Right atrium auricular region (tissue), 2 donors: ENCODE results near the gene PHACTR4. TPM values are rescaled to one million over a fixed set of nuclear protein-coding genes. Genes with fewer than 3 reads are reported as not detected.
"Not testable (repeated sequence)": the region's sequence is repeated elsewhere in the genome, so short reads cannot be mapped to it uniquely, and the experiment has no call there.

Experiments
- DNase-seq: peaks from one replicate; pipeline ENCODE4 v3.0.0-alpha.2; 2019; ENCODE audit warnings: low spot score
- H3K27ac ChIP-seq, 2 donors: fragments of 200-600 bp; sonication (generic); 1 replicate in 1 of 2; 2 replicates in 1 of 2; pipeline ENCODE4 v1.5.1; 2016 to 2019
- H3K27me3 ChIP-seq, 2 donors: fragments of 200-600 bp; sonication (generic); one replicate each; pipeline versions ENCODE4 v1.5.1 to v1.6.0; 2017 to 2019
- H3K36me3 ChIP-seq: fragments of 200-600 bp; sonication (generic); one replicate; pipeline ENCODE4 v1.5.1; 2016
- H3K4me1 ChIP-seq, 2 donors: fragments of 200-600 bp; sonication (generic); one replicate each; pipeline versions ENCODE4 v1.5.1 to v1.6.0; 2017 to 2019
- H3K4me3 ChIP-seq, 2 donors: fragments of 200-600 bp; sonication (generic); 1 replicate in 1 of 2; 2 replicates in 1 of 2; pipeline ENCODE4 v1.5.1; 2017 to 2019; ENCODE audit warnings: mild to moderate bottlenecking in 1 of 2, moderate library complexity in 1 of 2
- H3K9me3 ChIP-seq, 2 donors: fragments of 200-600 bp; sonication (generic); one replicate each; pipeline ENCODE4 v1.5.1; 2019
- total RNA-seq, 2 donors: library from RNA; depleted of rRNA; stranded (reverse); fragments of >200 nt; gene quantifications; one replicate each; pipeline ENCODE4 v1.1.0, GENCODE V29; 2016
- TF ChIP-seq, protein P1 (sequence below), 2 donors: fragments of 200-600 bp; sonication (generic); IDR thresholded peaks; one replicate each; pipeline ENCODE4 v1.5.1; 2019; ENCODE audit warnings: antibody characterized with exemption in 2 of 2

The PHACTR4 gene
- total RNA-seq, 2 donors from 2014 or later = 15.8 to 22.4 TPM

DNA sequence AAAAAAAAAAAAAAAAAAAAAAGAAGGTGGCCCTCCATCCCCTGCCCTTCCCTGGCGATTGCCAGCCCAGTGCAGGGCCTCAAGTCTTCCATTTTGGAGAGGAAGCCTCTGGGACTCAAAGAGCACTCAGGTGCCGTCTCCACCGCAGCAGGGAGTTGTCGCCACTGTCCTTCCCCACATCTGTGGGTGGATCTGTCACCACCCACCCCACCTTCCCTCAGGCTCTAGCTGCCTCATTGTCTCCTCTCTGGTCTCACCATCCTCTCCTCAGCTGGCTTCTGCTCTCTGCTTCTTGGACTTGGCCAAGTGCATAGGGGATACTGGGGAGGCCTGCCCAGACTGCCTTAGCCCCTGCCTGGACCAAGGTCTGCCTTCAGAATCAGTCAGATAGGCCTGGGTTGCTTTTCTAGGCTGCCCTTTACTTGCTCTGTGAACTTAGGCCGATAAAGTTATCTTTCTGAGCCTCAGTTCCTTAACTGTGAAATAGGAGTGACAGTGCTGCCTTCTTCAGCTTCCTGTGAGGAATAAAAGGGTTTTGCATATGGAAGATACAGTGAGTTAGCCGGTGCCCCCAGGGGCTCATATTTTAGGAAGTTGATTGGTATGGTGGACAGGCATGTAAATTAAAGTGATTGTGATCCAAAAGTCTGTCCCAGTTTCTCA, 152.1 kb downstream of the PHACTR4 start:
- Histone ChIP-seq H3K36me3 (no peaks in the 10 kb centered on the region), H3K9me3 (no peaks in the 10 kb centered on the region), H3K4me1 (peaks cover 0 to 17% of the 10 kb centered on the region in 2 donors), H3K4me3 (no peak overlapping the region), H3K27me3 (no peaks in the 10 kb centered on the region), H3K27ac (no peak overlapping the region)
- TF ChIP-seq, protein P1, sequence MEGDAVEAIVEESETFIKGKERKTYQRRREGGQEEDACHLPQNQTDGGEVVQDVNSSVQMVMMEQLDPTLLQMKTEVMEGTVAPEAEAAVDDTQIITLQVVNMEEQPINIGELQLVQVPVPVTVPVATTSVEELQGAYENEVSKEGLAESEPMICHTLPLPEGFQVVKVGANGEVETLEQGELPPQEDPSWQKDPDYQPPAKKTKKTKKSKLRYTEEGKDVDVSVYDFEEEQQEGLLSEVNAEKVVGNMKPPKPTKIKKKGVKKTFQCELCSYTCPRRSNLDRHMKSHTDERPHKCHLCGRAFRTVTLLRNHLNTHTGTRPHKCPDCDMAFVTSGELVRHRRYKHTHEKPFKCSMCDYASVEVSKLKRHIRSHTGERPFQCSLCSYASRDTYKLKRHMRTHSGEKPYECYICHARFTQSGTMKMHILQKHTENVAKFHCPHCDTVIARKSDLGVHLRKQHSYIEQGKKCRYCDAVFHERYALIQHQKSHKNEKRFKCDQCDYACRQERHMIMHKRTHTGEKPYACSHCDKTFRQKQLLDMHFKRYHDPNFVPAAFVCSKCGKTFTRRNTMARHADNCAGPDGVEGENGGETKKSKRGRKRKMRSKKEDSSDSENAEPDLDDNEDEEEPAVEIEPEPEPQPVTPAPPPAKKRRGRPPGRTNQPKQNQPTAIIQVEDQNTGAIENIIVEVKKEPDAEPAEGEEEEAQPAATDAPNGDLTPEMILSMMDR (IDR thresholded peaks at IDR 0.05) = no peak
- no peak for DNase-seq

DNA sequence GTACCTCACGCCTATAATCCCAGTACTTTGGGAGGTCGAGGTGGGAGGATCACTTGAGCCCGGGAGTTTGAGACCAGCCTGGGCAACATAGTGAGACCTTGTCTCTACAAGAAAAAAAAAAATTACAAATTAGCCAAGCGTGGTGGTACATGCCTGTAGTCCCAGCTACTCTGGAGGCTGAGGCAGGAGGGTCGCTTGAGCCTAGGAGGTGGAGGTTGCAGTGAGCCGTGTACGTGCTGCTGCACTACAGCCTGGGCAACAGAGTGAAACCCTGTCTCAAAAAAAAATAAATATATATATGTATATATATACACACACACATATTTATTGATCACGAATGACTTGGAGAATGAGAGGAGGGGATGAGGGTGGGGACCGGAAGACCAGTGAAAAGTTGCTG, 153.0 kb downstream of the PHACTR4 start:
- not testable (repeated sequence) for H3K4me3 ChIP-seq, H3K27me3 ChIP-seq, H3K27ac ChIP-seq, H3K36me3 ChIP-seq, H3K9me3 ChIP-seq, DNase-seq
- peaks cover 0 to 15% of the 10 kb centered on the region in 2 donors for H3K4me1 ChIP-seq

DNA sequence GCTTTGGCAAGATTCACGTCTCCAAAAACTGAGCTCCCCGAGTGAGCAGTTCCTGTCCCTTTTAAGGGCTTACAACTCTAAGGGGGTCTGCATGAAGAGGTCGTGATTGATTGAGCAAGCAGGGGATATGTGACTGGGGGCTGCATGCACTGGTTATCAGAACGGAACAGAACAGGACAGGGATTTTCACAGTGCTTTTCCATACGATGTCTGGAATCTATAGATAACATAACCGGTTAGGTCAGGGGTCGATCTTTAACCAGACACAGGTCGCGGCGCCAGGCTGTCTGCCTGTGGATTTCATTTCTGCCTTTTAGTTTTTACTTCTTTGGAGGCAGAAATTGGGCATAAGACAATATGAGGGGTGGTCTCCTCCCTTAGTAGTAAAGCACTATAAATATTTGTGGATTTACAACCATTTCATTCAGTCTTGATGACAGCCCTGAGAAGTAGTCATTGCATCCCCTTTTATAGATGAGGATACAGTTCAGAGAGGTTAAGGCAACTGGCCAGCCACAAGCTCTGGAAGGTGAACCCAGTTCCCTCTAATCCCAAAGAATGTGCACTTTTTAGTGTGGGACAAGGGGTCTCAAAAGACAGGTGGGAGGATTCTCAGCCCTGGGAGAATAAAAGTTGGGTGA, 155.6 kb downstream of the PHACTR4 start:
- DNase-seq, H3K36me3 ChIP-seq, H3K4me1 ChIP-seq, H3K27me3 ChIP-seq, H3K9me3 ChIP-seq, H3K4me3 ChIP-seq, H3K27ac ChIP-seq: not testable (repeated sequence)

DNA sequence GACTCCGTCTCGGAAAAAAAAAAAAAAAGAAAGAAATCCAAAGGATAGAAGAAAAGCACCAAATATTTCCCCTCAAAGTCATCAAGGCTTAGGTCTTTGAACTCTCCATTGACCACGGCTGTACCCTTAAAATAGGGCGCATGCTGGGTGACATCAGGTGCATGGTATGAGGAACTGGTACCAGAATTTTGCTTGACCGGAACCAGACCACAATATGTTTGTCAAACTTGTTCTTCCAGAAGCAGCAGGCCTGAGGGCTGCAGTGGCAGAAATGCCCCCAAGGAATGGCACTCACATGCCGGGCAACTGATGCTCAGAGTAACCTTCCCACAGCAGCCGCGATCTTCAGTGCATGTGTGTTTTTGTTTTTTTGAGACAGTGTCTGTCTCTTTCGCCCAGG, 157.3 kb downstream of the PHACTR4 start:
- Histone ChIP-seq H3K36me3 (no peaks in the 10 kb centered on the region), H3K27me3 (no peaks in the 10 kb centered on the region), H3K4me3 (no peak overlapping the region), H3K27ac (no peak overlapping the region), H3K4me1 (no peaks in the 10 kb centered on the region), H3K9me3 (no peaks in the 10 kb centered on the region)
- no peak for DNase-seq
- TF ChIP-seq, protein P1 (IDR thresholded peaks at IDR 0.05) = no peak

DNA sequence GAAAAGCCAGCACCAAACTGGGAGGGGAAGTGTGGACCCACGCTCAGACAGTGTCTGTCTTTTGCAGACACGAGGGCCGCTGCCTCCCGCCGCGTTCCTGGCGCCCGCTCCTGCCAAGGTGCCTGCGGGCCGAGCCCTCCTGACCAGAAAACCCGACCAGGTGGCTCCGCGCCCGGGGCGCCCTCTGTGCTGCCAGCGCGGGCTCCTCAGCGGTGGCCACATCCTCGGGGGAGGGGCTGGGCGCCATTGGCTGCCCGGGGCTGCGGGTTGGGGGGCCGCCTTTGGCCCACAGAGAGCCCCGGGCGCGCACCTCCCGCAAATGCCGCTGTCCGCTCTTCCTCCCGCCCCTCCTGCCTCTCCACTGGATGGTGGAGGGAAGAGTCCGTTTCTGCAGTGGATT, 160.9 kb downstream of the PHACTR4 start:
- TF ChIP-seq, protein P1 (IDR thresholded peaks at IDR 0.05) = no peak
- DNase-seq = no peak
- no peaks in the 10 kb centered on the region for H3K4me1 ChIP-seq
- H3K27ac ChIP-seq = no peak overlapping the region
- H3K4me3 ChIP-seq = no peak overlapping the region
- no peaks in the 10 kb centered on the region for H3K27me3 ChIP-seq
- H3K36me3 ChIP-seq = peaks cover 4% of the 10 kb centered on the region
- H3K9me3 ChIP-seq = no peaks in the 10 kb centered on the region

DNA sequence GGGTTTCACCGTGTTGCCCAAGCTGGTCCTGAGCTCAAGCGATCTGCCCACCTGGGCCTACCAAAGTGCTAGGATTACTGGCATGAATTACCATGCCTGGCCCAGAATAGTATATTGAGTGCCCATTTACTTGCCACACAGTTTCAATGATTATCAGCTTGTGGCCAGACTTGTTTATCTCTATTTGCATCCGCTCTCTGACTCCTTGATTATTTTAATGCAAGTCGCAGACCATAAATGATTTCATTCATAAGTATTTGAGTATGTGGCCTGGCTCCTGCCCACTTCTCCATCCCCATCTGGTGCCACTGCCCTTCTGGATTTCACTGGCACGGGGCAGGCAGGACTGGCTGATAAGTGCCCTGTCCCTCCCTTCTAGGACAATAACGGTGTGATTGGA, 165.1 kb downstream of the PHACTR4 start:
- Histone ChIP-seq H3K27me3 (no peaks in the 10 kb centered on the region), H3K27ac (no peak overlapping the region), H3K4me1 (no peaks in the 10 kb centered on the region), H3K4me3 (no peak overlapping the region), H3K9me3 (no peaks in the 10 kb centered on the region), H3K36me3 (peaks cover 6% of the 10 kb centered on the region)
- DNase-seq = no peak
- TF ChIP-seq, protein P1 (IDR thresholded peaks at IDR 0.05) = no peak

DNA sequence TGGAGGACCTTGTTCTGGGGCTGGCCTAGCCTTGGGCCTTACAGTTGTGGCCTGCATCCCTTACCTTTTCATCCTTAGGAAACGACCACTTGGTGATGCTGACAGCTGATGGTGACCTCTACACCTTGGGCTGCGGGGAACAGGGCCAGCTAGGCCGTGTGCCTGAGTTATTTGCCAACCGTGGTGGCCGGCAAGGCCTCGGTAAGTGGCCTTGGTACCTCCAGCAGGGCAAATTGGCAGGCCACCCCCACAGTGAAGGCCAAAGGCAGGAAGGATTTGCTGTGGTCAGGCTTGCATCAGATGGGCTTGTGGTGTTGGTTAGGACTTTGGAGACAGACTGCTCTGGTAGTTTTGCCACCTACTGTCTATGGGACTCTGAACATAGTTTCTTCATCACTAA, 165.6 kb downstream of the PHACTR4 start:
- TF ChIP-seq, protein P1 (IDR thresholded peaks at IDR 0.05) = no peak
- no peak overlapping the region for H3K27ac ChIP-seq
- no peaks in the 10 kb centered on the region for H3K27me3 ChIP-seq
- no peaks in the 10 kb centered on the region for H3K9me3 ChIP-seq
- DNase-seq = no peak
- no peak overlapping the region for H3K4me3 ChIP-seq
- H3K36me3 ChIP-seq = peaks cover 6% of the 10 kb centered on the region
- no peaks in the 10 kb centered on the region for H3K4me1 ChIP-seq
